DND-41 (cell line): ENCODE measurements around the gene GOLGA2.

Source experiments
- ATAC-seq: fragments of 200-7000 bp; cut with Tn5 transposase; 3 replicates; pipeline ENCODE4 v1.9.1; 2021; ENCODE audit warnings: low read depth; ENCODE audit not compliant: insufficient read depth
- DNase-seq: peaks from one replicate; pipeline ENCODE4 v3.0.0-alpha.2; 2020
- H2AFZ ChIP-seq: 2 replicates; pipeline ENCODE4 v1.6.0; 2012; ENCODE audit warnings: low read depth, low read length
- H3K27ac ChIP-seq: 2 replicates; pipeline ENCODE4 v1.5.1; 2012; ENCODE audit warnings: low read length, inconsistent platforms
- H3K27me3 ChIP-seq: fragments of 200-600 bp; sonication (generic); 2 replicates; pipeline ENCODE4 v1.6.0; 2012; ENCODE audit warnings: low read length, mild to moderate bottlenecking, inconsistent platforms; ENCODE audit not compliant: insufficient read depth, poor library complexity
- H3K36me3 ChIP-seq: 2 replicates; pipeline ENCODE4 v1.5.1; 2012; ENCODE audit warnings: low read length, inconsistent platforms; ENCODE audit not compliant: insufficient read depth
- H3K4me1 ChIP-seq: 2 replicates; pipeline ENCODE4 v1.5.1; 2012; ENCODE audit warnings: mild to moderate bottlenecking, low read length; ENCODE audit not compliant: insufficient read depth
- H3K4me2 ChIP-seq: 2 replicates; pipeline ENCODE4 v1.6.0; 2012; ENCODE audit warnings: mild to moderate bottlenecking, moderate library complexity, low read length, inconsistent platforms; ENCODE audit not compliant: insufficient read depth
- H3K4me3 ChIP-seq, 2 experiments: fragments of 200-600 bp in 1 of 2; shearing (Covaris generic) in 1 of 2; 2 replicates each; pipeline ENCODE4 v1.5.1; 2012 to 2016; ENCODE audit warnings: inconsistent platforms in 2 of 2, low read length in 2 of 2, mild to moderate bottlenecking in 2 of 2, low read depth in 1 of 2, moderate library complexity in 1 of 2
- H3K79me2 ChIP-seq: 2 replicates; pipeline ENCODE4 v1.6.0; 2012; ENCODE audit warnings: low read length, inconsistent platforms; ENCODE audit not compliant: insufficient read depth
- H3K9ac ChIP-seq: 2 replicates; pipeline ENCODE4 v1.6.0; 2012; ENCODE audit warnings: low read depth, mild to moderate bottlenecking, inconsistent platforms, low read length, moderate library complexity
- H3K9me3 ChIP-seq: 2 replicates; pipeline ENCODE4 v1.5.1; 2012; ENCODE audit warnings: low read length, moderate library complexity, mild to moderate bottlenecking, inconsistent platforms; ENCODE audit not compliant: insufficient read depth, severe bottlenecking
- H4K20me1 ChIP-seq: 2 replicates; pipeline ENCODE4 v1.6.0; 2012; ENCODE audit warnings: low read length; ENCODE audit not compliant: insufficient read depth
- EZH2 ChIP-seq: IDR thresholded peaks from 3 replicates; pipeline ENCODE4 v1.6.1; 2012; ENCODE audit warnings: borderline replicate concordance, low read depth, mild to moderate bottlenecking, moderate library complexity, low read length, inconsistent platforms; ENCODE audit not compliant: severe bottlenecking
- TF ChIP-seq, protein P1 (sequence below): IDR thresholded peaks from 2 replicates; pipeline ENCODE4 v1.5.1; 2012; ENCODE audit warnings: borderline replicate concordance, low read length, moderate library complexity, mild to moderate bottlenecking; ENCODE audit not compliant: poor library complexity, severe bottlenecking; ENCODE audit errors: extremely low read depth

Gene GOLGA2

DNA sequence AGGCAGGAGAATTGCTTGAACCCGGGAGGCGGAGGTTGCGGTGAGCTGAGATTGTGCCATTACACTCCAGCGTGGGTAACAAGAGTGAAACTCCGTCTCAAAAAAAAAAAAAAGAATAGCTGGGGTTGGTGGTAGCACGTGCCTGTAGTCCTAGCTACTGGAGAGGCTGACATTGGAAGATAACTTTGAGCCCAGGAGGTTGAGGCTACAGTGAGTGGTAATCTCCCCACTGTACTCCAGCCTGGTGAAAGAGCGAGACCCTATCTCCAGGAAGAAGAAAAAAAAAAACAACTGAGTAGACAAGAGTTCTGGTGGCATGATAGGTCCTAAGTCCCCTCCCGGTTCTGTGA lies 26.3 kb downstream of the GOLGA2 start:
- Histone ChIP-seq H3K27ac (no peak overlapping the region), H2AFZ (no peak overlapping the region)

DNA sequence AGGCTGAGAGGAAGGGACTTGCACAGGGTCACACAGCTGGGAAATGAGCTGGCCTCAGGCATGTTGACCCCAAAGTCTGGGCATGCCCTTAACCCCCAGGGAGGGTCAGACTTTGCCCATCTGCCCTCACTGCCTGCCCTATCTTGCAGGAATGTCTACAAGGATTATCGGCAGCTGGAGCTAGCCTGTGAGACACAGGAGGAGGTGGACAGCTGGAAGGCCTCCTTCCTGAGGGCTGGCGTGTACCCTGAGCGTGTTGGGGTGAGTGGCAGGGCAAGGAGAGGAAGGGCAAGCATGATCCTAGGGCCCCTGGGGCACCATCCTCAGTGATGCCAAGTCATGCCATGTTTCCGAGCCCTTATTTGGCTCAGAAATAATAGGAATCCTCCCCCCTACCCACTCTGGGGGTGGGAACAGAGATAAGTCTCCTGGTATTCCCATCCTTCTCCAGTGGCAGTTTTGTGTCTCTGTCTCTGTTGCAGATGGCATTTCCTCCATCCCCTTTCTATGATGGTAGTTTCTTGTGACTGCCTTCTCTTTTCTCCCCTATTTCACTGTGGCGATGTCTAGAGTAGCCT lies 28.5 kb downstream of the GOLGA2 start:
- Histone ChIP-seq H3K27me3 (no peaks in the 10 kb centered on the region), H3K9me3 (no peaks in the 10 kb centered on the region), H3K4me3 (no peak overlapping the region), H3K9ac (no peak overlapping the region), H3K4me1 (no peaks in the 10 kb centered on the region), H3K4me2 (no peak overlapping the region), H2AFZ (no peak overlapping the region), H4K20me1 (no peaks in the 10 kb centered on the region), H3K27ac (no peak overlapping the region), H3K36me3 (no peaks in the 10 kb centered on the region), H3K79me2 (no peaks in the 10 kb centered on the region)
- ATAC-seq: no peak
- no peak for DNase-seq
- TF ChIP-seq, protein P1, sequence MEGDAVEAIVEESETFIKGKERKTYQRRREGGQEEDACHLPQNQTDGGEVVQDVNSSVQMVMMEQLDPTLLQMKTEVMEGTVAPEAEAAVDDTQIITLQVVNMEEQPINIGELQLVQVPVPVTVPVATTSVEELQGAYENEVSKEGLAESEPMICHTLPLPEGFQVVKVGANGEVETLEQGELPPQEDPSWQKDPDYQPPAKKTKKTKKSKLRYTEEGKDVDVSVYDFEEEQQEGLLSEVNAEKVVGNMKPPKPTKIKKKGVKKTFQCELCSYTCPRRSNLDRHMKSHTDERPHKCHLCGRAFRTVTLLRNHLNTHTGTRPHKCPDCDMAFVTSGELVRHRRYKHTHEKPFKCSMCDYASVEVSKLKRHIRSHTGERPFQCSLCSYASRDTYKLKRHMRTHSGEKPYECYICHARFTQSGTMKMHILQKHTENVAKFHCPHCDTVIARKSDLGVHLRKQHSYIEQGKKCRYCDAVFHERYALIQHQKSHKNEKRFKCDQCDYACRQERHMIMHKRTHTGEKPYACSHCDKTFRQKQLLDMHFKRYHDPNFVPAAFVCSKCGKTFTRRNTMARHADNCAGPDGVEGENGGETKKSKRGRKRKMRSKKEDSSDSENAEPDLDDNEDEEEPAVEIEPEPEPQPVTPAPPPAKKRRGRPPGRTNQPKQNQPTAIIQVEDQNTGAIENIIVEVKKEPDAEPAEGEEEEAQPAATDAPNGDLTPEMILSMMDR: no peak
- TF ChIP-seq EZH2: no peak

More for the DNA sequence above, 26.3 kb downstream of the GOLGA2 start:
- Histone ChIP-seq H3K27me3 (no peaks in the 10 kb centered on the region), H3K79me2 (no peaks in the 10 kb centered on the region), H4K20me1 (no peaks in the 10 kb centered on the region; the same call in 1 of the 2 replicates), H3K36me3 (no peaks in the 10 kb centered on the region), H3K9me3 (no peaks in the 10 kb centered on the region), H3K4me1 (no peaks in the 10 kb centered on the region), H3K4me3 (no peak overlapping the region), H3K9ac (no peak overlapping the region), H3K4me2 (no peak overlapping the region)
- TF ChIP-seq, protein P1: no peak
- TF ChIP-seq EZH2: no peak
- DNase-seq (no peak), ATAC-seq (no peak)

DNA sequence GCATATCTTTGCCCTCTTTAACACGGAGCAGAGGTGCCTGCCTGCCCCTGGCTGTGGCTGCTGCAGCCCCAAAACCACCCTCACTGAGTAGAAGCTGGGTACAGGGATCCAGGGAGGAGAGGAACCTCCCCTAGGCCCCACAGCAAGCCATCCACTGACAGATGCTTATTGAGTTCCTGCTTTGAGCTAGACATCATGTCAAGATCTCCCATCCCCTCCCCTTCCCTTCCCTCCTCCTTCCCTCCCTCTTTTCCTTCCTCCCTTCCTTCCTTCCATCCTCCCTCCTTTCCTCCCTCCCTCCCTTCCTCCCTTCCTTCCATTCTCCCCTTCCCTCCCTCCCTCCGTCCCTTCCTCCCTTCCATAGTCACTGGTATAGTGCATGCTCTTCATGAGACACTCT lies 29.3 kb downstream of the GOLGA2 start:
- no peaks in the 10 kb centered on the region for H3K79me2 ChIP-seq
- no peak overlapping the region for H3K27ac ChIP-seq
- no peak overlapping the region for H3K4me2 ChIP-seq
- H3K4me1 ChIP-seq: no peaks in the 10 kb centered on the region
- DNase-seq: no peak
- no peak overlapping the region for H2AFZ ChIP-seq
- no peak overlapping the region for H3K9ac ChIP-seq
- no peaks in the 10 kb centered on the region for H4K20me1 ChIP-seq
- ATAC-seq: no peak
- H3K36me3 ChIP-seq: no peaks in the 10 kb centered on the region
- H3K27me3 ChIP-seq: no peaks in the 10 kb centered on the region
- no peak for TF ChIP-seq EZH2
- TF ChIP-seq, protein P1: no peak
- H3K9me3 ChIP-seq: no peaks in the 10 kb centered on the region
- H3K4me3 ChIP-seq: no peak overlapping the region
